Esophagus squamous epithelium (tissue), 4 donors: Measurements from ENCODE around the gene INTU.

Experiments
- CTCF ChIP-seq, 6 experiments: fragments of 450-650 bp in 4 of 6; fragments of 200-600 bp in 2 of 6; sonication (generic) in 2 of 6; IDR thresholded peaks; one replicate each; pipeline ENCODE4 v1.5.1; 2016 to 2019; ENCODE audit warnings: antibody characterized with exemption in 6 of 6, mild to moderate bottlenecking in 4 of 6, moderate library complexity in 4 of 6
- POLR2A ChIP-seq, 4 donors: fragments of 450-650 bp; IDR thresholded peaks; one replicate each; pipeline ENCODE4 v1.6.1; 2017; ENCODE audit warnings: antibody characterized with exemption in 4 of 4, mild to moderate bottlenecking in 4 of 4, moderate library complexity in 3 of 4

- TF ChIP-seq CTCF (IDR thresholded peaks at IDR 0.05) (no peak), POLR2A (IDR thresholded peaks at IDR 0.05) (no peak)
Measured at GRCh38 chr4:127622621-127622920, 10.2 kb upstream of the INTU start.
